Measurements from ENCODE around the gene MOXD1. TPM values are rescaled to one million over a fixed set of nuclear protein-coding genes. Genes with fewer than 3 reads are reported as not detected.

Gene MOXD1
- total RNA-seq, 1 experiment from 2014 or later = 1.0 TPM

GRCh38 chr6:132268209-132268608 lies 133.1 kb downstream of the MOXD1 start:
- POLR2A ChIA-PET = no interaction called here
- no peaks in the 10 kb centered on the region for H3K79me2 ChIP-seq (ENCODE audit: insufficient read depth, low read length)
- H3K4me3 ChIP-seq (replicated peaks in 1 of 2; ENCODE audit: low read depth in 1 of 2, low read length in 2 of 2) = no peak overlapping the region
- CTCF ChIA-PET = interaction anchor here (4.9 kb wide), 1 partner anchor 11 kb away, joined by 36 read pairs; no protein-coding TSS in a partner anchor
- intact Hi-C loops (cut with micrococcal nuclease) = no loop called here
- TF ChIP-seq CTCF (IDR thresholded peaks at IDR 0.05 in 2 of 3, conservative IDR thresholded peaks at IDR 0.05 in 1 of 3; ENCODE audit: borderline replicate concordance in 1 of 3, insufficient read depth in 1 of 3, low read depth in 2 of 3, low read length in 2 of 3) (no peak), SRF (IDR thresholded peaks at IDR 0.05; ENCODE audit: low read depth) (no peak), JUND (IDR thresholded peaks at IDR 0.05) (no peak), MAX (IDR thresholded peaks at IDR 0.05) (no peak)
- ATAC-seq (no peak), DNase-seq (ENCODE audit: low read depth, low spot score) (no peak)
- no peaks in the 10 kb centered on the region for H3K27me3 ChIP-seq (ENCODE audit: insufficient read depth, low read length)
- no peaks in the 10 kb centered on the region for H3K36me3 ChIP-seq (ENCODE audit: control insufficient read depth in 1 of 2, insufficient read depth in 2 of 2, low read length in 2 of 2)
- H3K27ac ChIP-seq (ENCODE audit: low read depth, low read length) = no peak overlapping the region
- no peak overlapping the region for H3K9ac ChIP-seq (ENCODE audit: low read length)
- no peaks in the 10 kb centered on the region for H4K20me1 ChIP-seq (ENCODE audit: insufficient read depth)
- H3K4me1 ChIP-seq (ENCODE audit: control insufficient read depth in 1 of 2, insufficient read depth in 2 of 2, low read length in 2 of 2) = no peaks in the 10 kb centered on the region
- no peaks in the 10 kb centered on the region for H3K9me3 ChIP-seq (ENCODE audit: control insufficient read depth in 1 of 2, insufficient read depth in 1 of 2, low read depth in 1 of 2, low read length in 2 of 2)
- RAD21 ChIA-PET (ENCODE audit: low non-redundant PET in 1 of 2, low total read pairs in 2 of 2, uncharacterized antibody in 2 of 2, unreplicated experiment in 2 of 2) = no interaction called here
- H3K4me2 ChIP-seq (ENCODE audit: low read length) = no peak overlapping the region
- H2AFZ ChIP-seq (ENCODE audit: low read depth, low read length, poor library complexity, severe bottlenecking) = no peak overlapping the region
- BruUV-seq (replicated peaks) = no TSS peak
- no peaks in the 10 kb centered on the region for H3K9me2 ChIP-seq (ENCODE audit: insufficient read depth)

- Histone ChIP-seq H3K9me2 (ENCODE audit: insufficient read depth) (no peaks in the 10 kb centered on the region), H3K4me1 (ENCODE audit: control insufficient read depth in 1 of 2, insufficient read depth in 2 of 2, low read length in 2 of 2) (no peaks in the 10 kb centered on the region), H3K4me2 (ENCODE audit: low read length) (no peak overlapping the region), H3K9ac (ENCODE audit: low read length) (no peak overlapping the region), H3K36me3 (ENCODE audit: control insufficient read depth in 1 of 2, insufficient read depth in 2 of 2, low read length in 2 of 2) (no peaks in the 10 kb centered on the region), H3K9me3 (ENCODE audit: control insufficient read depth in 1 of 2, insufficient read depth in 1 of 2, low read depth in 1 of 2, low read length in 2 of 2) (no peaks in the 10 kb centered on the region), H3K27ac (ENCODE audit: low read depth, low read length) (no peak overlapping the region), H3K27me3 (ENCODE audit: insufficient read depth, low read length) (no peaks in the 10 kb centered on the region), H3K79me2 (ENCODE audit: insufficient read depth, low read length) (no peaks in the 10 kb centered on the region), H2AFZ (ENCODE audit: low read depth, low read length, poor library complexity, severe bottlenecking) (no peak overlapping the region), H4K20me1 (ENCODE audit: insufficient read depth) (no peaks in the 10 kb centered on the region), H3K4me3 (replicated peaks in 1 of 2; ENCODE audit: low read depth in 1 of 2, low read length in 2 of 2) (no peak overlapping the region)
- intact Hi-C loops (cut with micrococcal nuclease) = no loop called here
- ChIA-PET RAD21 (ENCODE audit: low non-redundant PET in 1 of 2, low total read pairs in 2 of 2, uncharacterized antibody in 2 of 2, unreplicated experiment in 2 of 2) (no interaction called here), CTCF (no interaction called here), POLR2A (no interaction called here)
- TF ChIP-seq REST (IDR thresholded peaks at IDR 0.05; ENCODE audit: low read depth) (no peak), CEBPB (IDR thresholded peaks at IDR 0.05; ENCODE audit: low read depth) (no peak), ATF3 (IDR thresholded peaks at IDR 0.05) (no peak), CBX3 (IDR thresholded peaks at IDR 0.05; ENCODE audit: low read depth) (no peak), FOSL1 (IDR thresholded peaks at IDR 0.05; ENCODE audit: low read depth) (no peak)
- no TSS peak for BruUV-seq (replicated peaks)
- ATAC-seq = no peak
- DNase-seq (ENCODE audit: low read depth, low spot score) = no peak
These were observed 135.7 kb downstream of the MOXD1 start for GRCh38 chr6:132265451-132266097.

Data from HCT116 (cell line).